ENCODE results near the gene HAUS5. TPM values are rescaled to one million over a fixed set of nuclear protein-coding genes. Genes with fewer than 3 reads are reported as not detected.

Gene HAUS5
- total RNA-seq, 1 donor from 2014 or later = 13.5 TPM

DNA sequence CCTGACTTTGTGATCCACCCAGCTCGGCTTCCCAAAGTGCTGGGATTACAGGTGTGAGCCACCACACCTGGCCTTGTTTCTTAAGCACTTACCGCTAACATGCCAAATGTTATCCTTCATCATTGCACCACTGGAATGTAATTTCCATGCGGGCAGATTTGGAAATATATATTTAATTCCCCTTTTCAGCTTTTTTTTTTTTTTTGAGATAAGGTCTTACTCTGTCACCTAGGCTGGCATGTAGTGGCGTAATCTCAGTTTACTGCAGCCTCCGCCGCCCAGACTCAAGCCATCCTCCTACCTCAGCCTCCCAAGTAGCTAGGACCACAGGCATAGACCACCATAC, 49.4 kb downstream of the HAUS5 start:
- intact Hi-C loops (cut with DNase I) = no loop called here
- ATAC-seq = no peak
- DNase-seq (ENCODE audit: low spot score) = no peak

DNA sequence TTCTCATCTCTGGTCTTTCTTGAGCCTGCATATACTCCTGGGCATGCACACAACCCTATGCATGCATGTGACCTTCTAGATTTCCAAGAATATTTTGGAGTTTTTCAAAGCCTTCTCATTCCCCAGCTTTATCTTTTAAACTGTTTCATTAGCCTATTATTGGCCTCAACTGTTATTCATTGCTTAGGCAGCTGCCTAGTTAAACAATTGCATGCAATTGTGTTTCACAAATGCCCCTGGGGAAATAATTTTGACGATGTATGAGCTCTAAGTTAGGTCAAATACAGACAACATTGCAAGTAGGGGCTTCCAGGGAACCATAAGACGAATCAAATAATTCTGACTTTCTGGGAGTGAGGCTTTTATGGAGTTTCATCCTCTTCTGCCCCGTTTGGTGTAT, 51.4 kb downstream of the HAUS5 start:
- no peak for ATAC-seq
- intact Hi-C loops (cut with DNase I) = no loop called here
- no peak for DNase-seq (ENCODE audit: low spot score)

DNA sequence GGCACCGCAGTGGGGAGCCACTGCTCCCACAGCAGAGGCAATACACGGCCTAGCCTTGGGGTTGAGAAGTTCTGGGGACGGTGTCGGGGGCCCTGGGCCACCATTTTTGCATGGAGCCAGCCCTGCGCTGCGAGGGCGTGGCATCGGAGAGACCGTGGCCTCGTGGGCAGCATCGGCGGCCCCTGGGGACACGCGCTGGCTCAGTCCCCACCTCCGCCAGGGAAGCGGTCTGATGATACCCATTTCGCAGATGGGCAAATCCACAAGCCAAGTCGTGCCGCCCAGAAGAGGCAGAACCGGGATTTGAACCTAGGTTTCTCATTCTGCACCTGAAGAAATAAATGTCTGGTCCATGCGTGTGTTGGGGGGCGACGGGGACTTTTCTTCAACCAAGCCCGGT, 52.6 kb downstream of the HAUS5 start:
- ATAC-seq = no peak
- intact Hi-C loops (cut with DNase I) = no loop called here
- no peak for DNase-seq (ENCODE audit: low spot score)

DNA sequence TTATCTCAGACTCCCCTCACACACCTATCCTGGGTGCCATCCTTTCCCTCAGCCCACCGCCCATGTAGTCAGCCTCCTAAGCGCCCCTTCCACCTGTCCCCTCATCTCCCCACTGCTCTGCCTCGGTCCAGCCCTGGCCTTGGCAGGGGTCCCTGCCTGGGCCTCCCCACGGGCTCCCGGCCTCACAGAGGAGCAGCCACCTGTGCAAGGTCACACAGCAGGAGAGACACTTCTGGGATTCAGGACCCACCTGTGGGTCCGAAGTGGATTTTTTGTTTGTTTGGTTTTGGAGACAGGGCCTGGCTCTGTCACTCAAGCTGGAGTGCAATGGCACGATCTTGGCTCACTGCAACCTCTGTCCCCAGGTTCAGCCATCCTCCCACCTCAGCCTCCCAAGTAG, 53.1 kb downstream of the HAUS5 start:
- intact Hi-C loops (cut with DNase I) = no loop called here
- ATAC-seq (no peak), DNase-seq (ENCODE audit: low spot score) (no peak)

DNA sequence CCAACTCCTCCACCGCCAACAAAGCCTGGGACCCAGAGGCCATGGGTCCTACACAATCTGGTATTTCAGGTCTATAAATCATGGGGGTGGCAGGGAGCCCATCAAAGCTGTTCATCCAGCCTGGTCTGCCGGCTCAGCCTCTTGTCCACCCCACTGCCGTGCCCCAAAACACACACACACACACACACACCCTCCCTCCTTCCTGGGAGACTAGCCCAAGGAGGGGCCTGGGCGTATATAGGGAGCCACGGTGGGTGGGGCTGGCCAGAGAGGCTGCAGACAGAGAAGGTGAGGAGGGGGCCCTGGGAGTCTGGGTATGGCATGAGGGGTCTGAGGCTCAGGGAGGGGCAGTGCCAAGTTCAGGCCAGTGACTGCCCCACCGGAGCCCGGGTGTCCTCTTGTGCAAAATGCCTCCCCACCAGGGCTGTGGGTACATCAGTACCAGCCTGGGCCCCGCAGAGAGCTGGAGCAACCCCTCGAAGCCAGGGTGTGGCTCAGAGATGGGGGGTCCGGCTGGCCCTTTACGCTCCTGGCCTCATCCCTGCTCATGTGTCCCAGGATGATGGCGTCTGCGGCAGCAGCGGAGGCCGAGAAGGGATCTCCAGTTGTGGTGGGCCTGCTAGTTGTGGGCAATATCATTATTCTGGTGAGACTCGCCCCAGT, 53.8 kb downstream of the HAUS5 start, which contains the start of gene UPK1A:
Gene UPK1A (plus strand): TSS at position 267 of the 663 bp plus-strand sequence. CDS start 296 bp downstream, at position 563.
- no peak for DNase-seq (ENCODE audit: low spot score)
- ATAC-seq = no peak
- intact Hi-C loops (cut with DNase I) = no loop called here

DNA sequence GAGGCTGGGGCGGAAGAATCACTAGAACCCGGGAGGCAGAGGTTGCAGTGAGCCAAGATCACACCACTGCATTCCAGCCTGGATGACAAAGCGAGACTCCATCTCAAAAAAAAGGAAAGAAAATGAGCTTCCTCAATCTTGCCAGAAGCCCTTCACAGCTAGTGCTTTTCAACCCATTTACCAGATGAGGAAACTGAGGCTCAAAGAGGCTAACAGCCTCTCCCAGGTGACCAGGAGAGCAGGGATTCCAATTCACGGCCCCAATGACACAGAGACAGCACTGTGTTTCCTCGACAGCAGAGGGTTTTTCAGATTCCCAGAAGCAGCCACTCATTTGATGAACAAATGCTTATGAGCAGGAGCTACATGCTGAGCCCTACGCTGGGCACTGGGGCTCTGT, 57.0 kb downstream of the HAUS5 start:
- DNase-seq (ENCODE audit: low spot score) (no peak), ATAC-seq (no peak)
- intact Hi-C loops (cut with DNase I) = no loop called here

DNA sequence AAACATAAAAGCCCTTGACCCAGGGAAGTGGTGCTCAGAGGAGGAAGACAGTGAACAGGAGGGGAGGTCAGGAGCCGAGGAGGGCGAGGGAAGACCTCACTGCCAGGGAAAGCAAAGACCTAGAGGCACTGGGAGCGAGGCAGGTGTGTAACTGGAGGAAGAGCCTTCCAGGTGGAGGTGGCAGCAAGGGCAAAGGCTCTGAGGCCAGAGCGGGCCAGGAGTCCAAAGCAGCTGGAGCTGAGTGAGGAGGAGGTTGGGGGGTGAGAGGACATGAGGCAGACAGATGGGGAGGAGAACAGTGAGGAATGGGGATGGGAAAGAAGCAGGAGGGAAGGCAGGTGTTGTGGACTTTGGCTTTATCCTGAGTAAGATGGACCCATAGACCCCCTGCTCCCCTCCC, 57.4 kb downstream of the HAUS5 start:
- no peak for DNase-seq (ENCODE audit: low spot score)
- ATAC-seq = no peak

DNA sequence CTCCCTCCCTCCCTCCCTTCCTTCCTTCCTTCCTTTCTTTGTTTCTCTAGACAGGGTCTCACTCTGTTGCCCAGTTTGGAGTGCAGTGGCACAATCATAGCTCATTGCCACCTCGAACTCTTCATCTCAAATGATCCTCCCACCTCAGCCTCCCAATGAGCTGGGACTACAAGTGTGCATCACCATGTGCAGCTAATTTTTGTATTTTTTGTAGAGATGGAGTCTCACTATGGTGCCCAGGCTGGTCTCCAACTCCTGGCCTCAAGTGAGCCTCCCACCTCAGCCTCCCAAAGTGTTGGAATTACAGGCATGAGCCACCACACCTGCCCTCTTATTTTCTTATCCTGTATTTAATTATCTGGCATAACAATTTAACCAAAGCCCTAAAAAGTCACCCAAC, 58.2 kb downstream of the HAUS5 start:
- DNase-seq (ENCODE audit: low spot score) (no peak), ATAC-seq (no peak)
- intact Hi-C loops (cut with DNase I) = no loop called here

More for the DNA sequence above, 57.4 kb downstream of the HAUS5 start:
- intact Hi-C loops (cut with DNase I) = no loop called here

DNA sequence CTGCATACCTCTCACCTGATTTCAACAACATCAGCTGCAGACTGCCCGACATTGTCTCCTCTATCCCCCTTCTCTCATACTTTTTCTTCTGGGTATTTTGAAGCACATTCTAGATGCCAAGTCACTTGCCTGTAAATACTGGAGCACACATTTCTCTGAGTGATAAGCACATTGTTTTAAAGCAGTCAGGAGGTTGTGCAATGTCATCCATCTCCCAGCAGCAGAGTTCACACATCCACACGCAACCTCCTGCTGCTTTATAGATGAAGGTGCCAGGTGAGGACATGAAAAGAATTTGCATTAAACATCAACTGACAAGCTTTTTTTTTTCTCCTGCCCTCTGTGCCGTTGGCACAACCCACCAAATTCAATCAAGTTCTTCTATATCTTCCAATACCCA, 59.3 kb downstream of the HAUS5 start:
- intact Hi-C loops (cut with DNase I) = no loop called here
- DNase-seq (ENCODE audit: low spot score) (no peak), ATAC-seq (no peak)

DNA sequence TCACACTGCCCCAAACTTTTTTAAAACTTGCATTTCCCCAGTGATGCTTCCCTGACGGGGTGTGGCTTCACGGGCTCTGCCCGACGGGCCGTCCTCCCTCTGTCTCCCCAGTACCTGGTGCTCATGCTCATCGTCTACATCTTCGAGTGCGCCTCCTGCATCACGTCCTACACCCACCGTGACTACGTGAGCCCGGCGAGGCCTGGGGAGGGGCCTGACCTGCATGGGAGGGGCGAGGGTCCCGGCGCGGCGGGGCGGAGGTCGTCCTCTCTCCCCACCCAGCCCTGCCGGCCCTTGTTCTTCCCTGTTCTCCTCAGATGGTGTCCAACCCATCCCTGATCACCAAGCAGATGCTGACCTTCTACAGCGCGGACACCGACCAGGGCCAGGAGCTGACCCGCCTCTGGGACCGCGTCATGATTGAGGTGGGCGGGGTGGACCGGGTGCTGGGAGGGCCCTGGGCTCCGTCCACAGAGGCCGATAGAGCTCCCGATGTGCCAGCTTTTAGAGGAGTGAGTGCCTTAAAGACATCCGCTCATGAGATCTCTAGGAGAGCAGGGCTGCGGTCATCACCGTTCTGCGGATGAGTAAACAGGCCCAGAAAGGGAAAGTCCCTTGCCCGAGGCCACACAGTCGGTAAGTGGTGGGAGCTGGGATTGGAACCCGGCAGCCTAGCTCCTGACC, 60.7 kb downstream of the HAUS5 start:
- intact Hi-C loops (cut with DNase I) = no loop called here
- DNase-seq (ENCODE audit: low spot score) (no peak), ATAC-seq (peak; percentile 41)

Other genes with a start within 250 kb of the HAUS5 start
- gene GPR42, start 241.7 kb upstream of the HAUS5 start, total RNA-seq = 0.58 TPM
- gene FFAR2, start 164.5 kb upstream of the HAUS5 start, total RNA-seq = 4.5 TPM
- not detected for gene KRTDAP, start 122.3 kb upstream of the HAUS5 start, total RNA-seq
- gene DMKN, start 99.1 kb upstream of the HAUS5 start, total RNA-seq = 26.5 TPM
- gene SBSN, start 84.4 kb upstream of the HAUS5 start, total RNA-seq = not detected
- gene GAPDHS, start 79.3 kb upstream of the HAUS5 start, total RNA-seq = not detected
- gene TMEM147, start 67.1 kb upstream of the HAUS5 start, total RNA-seq = 53.9 TPM
- not detected for gene ATP4A, start 49.1 kb upstream of the HAUS5 start, total RNA-seq
- gene PMIS2, start 26.6 kb upstream of the HAUS5 start, total RNA-seq = not detected
- 56.7 TPM for gene RBM42, start 16.3 kb downstream of the HAUS5 start, total RNA-seq
- 1.2 TPM for gene ETV2, start 29.0 kb downstream of the HAUS5 start, total RNA-seq
- gene COX6B1, start 35.6 kb downstream of the HAUS5 start, total RNA-seq = 211 TPM
- not detected for gene UPK1A, start 53.8 kb downstream of the HAUS5 start, total RNA-seq
- gene ZBTB32, start 91.8 kb downstream of the HAUS5 start, total RNA-seq = 0.18 TPM
- 41.1 TPM for gene KMT2B, start 105.3 kb downstream of the HAUS5 start, total RNA-seq
- 10.8 TPM for gene IGFLR1, start 129.7 kb downstream of the HAUS5 start, total RNA-seq
- 22.9 TPM for gene U2AF1L4, start 132.7 kb downstream of the HAUS5 start, total RNA-seq
- 45.6 TPM for gene PSENEN, start 132.9 kb downstream of the HAUS5 start, total RNA-seq
- gene LIN37, start 135.8 kb downstream of the HAUS5 start, total RNA-seq = 12.3 TPM
- gene HSPB6, start 144.3 kb downstream of the HAUS5 start, total RNA-seq = 79.7 TPM
- 29.4 TPM for gene PROSER3, start 145.4 kb downstream of the HAUS5 start, total RNA-seq
- 26.8 TPM for gene ARHGAP33, start 162.8 kb downstream of the HAUS5 start, total RNA-seq
- not detected for gene PRODH2, start 200.1 kb downstream of the HAUS5 start, total RNA-seq
- not detected for gene NPHS1, start 239.8 kb downstream of the HAUS5 start, total RNA-seq
- 0.13 TPM for gene KIRREL2, start 244.2 kb downstream of the HAUS5 start, total RNA-seq

Data from sciatic nerve (tissue), 2 donors.